IMR-90 (cell line): Measurements from ENCODE around the gene MNAT1. TPM values are rescaled to one million over a fixed set of nuclear protein-coding genes. Genes with fewer than 3 reads are reported as not detected.
"Not testable (repeated sequence)": the region's sequence is repeated elsewhere in the genome, so short reads cannot be mapped to it uniquely, and the experiment has no call there.

Experiments used
- ATAC-seq: fragments of 200-7000 bp; cut with Tn5 transposase; 2 replicates; pipeline ENCODE4 v1.9.1; 2020; ENCODE audit warnings: low read depth, mild to moderate bottlenecking, moderate library complexity
- BruUV-seq: library from RNA; stranded (reverse); fragments of 400-500 nt; replicated peaks from 2 replicates; lab custom pipeline; 2021; lab: Mats Ljungman, UMichigan
- CTCF ChIA-PET: fragments of 300-600 bp; formaldehyde crosslinking; extraction: SDS; loops from one replicate; lab custom pipeline; 2021; ENCODE audit warnings: antibody characterized with exemption; lab: Yijun Ruan, JAX
- POLR2A ChIA-PET: fragments of 300-600 bp; sonication (Branson Sonifier 250); formaldehyde crosslinking; loops from one replicate; lab custom pipeline; 2022; ENCODE audit warnings: antibody characterized with exemption; ENCODE audit not compliant: unreplicated experiment; lab: Charles Lee
- DNase-seq: peaks from one replicate; pipeline ENCODE4 v3.0.0; 2013
- H2AFZ ChIP-seq: replicated peaks from 2 replicates; pipeline ENCODE3; 2013; ENCODE audit warnings: low read length, mild to moderate bottlenecking; ENCODE audit not compliant: poor library complexity
- H2AK5ac ChIP-seq: 2 replicates; pipeline ENCODE4 v1.6.1; 2013; ENCODE audit warnings: low read depth, low read length, inconsistent platforms
- H2AK9ac ChIP-seq: replicated peaks from 2 replicates; pipeline ENCODE3; 2013; ENCODE audit warnings: mild to moderate bottlenecking, low read depth, low read length, moderate library complexity; ENCODE audit not compliant: poor library complexity
- H2BK120ac ChIP-seq: 2 replicates; pipeline ENCODE4 v1.6.1; 2013; ENCODE audit warnings: low read depth, low read length, inconsistent platforms
- H2BK15ac ChIP-seq: 3 replicates; pipeline ENCODE4 v1.6.1; 2013; ENCODE audit warnings: low read depth, low read length, inconsistent platforms
- H2BK20ac ChIP-seq: 2 replicates; pipeline ENCODE4 v1.6.1; 2013; ENCODE audit warnings: low read depth, mild to moderate bottlenecking, inconsistent platforms, low read length, moderate library complexity
- H2BK5ac ChIP-seq: 2 replicates; pipeline ENCODE4 v1.6.1; 2013; ENCODE audit warnings: mild to moderate bottlenecking, low read depth, low read length, inconsistent platforms; ENCODE audit not compliant: poor library complexity, severe bottlenecking
- H3K14ac ChIP-seq: replicated peaks from 2 replicates; pipeline ENCODE4 v1.6.1; 2013; ENCODE audit warnings: low read depth, low read length, inconsistent platforms
- H3K18ac ChIP-seq: 2 replicates; pipeline ENCODE4 v1.6.1; 2013; ENCODE audit warnings: low read depth, low read length, control low read depth
- H3K23ac ChIP-seq: 2 replicates; pipeline ENCODE4 v1.6.1; 2013; ENCODE audit warnings: low read depth, low read length, inconsistent platforms
- H3K27ac ChIP-seq: 2 replicates; pipeline ENCODE4 v1.5.1; 2013; ENCODE audit warnings: mild to moderate bottlenecking, control low read depth, low read length; ENCODE audit not compliant: insufficient read depth
- H3K27me3 ChIP-seq: 2 replicates; pipeline ENCODE4 v1.6.1; 2013; ENCODE audit warnings: low read length; ENCODE audit not compliant: control insufficient read depth, insufficient read depth
- H3K36me3 ChIP-seq: 2 replicates; pipeline ENCODE4 v1.6.1; 2013; ENCODE audit warnings: low read length, mixed read lengths; ENCODE audit not compliant: control insufficient read depth, insufficient read depth
- H3K4ac ChIP-seq: 2 replicates; pipeline ENCODE4 v1.6.1; 2013; ENCODE audit warnings: low read depth, low read length, inconsistent platforms
- H3K4me1 ChIP-seq: 2 replicates; pipeline ENCODE4 v1.6.1; 2013; ENCODE audit warnings: low read length, mixed read lengths; ENCODE audit not compliant: control insufficient read depth, insufficient read depth
- H3K4me2 ChIP-seq: 2 replicates; pipeline ENCODE4 v1.6.1; 2013; ENCODE audit warnings: low read depth, mild to moderate bottlenecking, control low read depth, low read length, moderate library complexity
- H3K4me3 ChIP-seq: 2 replicates; pipeline ENCODE4 v1.5.1; 2013; ENCODE audit warnings: low read depth, mild to moderate bottlenecking, control low read depth, low read length, moderate library complexity; ENCODE audit not compliant: insufficient read depth
- H3K56ac ChIP-seq: 2 replicates; pipeline ENCODE4 v1.6.1; 2013; ENCODE audit warnings: low read length, inconsistent platforms; ENCODE audit not compliant: insufficient read depth; ENCODE audit errors: extremely low read depth
- H3K79me1 ChIP-seq, 2 experiments: 2 replicates each; pipeline ENCODE4 v1.6.1; 2013; ENCODE audit warnings: low read length in 2 of 2, inconsistent platforms in 1 of 2, low read depth in 1 of 2
- H3K9ac ChIP-seq: 2 replicates; pipeline ENCODE4 v1.6.1; 2013; ENCODE audit warnings: low read depth, low read length, control low read depth
- H3K9me1 ChIP-seq: 2 replicates; pipeline ENCODE4 v1.6.1; 2013; ENCODE audit warnings: low read length, inconsistent platforms; ENCODE audit not compliant: insufficient read depth
- H3K9me3 ChIP-seq: 2 replicates; pipeline ENCODE4 v1.6.1; 2013; ENCODE audit warnings: low read length; ENCODE audit not compliant: control insufficient read depth, insufficient read depth
- H4K20me1 ChIP-seq: 2 replicates; pipeline ENCODE4 v1.6.1; 2013; ENCODE audit warnings: low read length, inconsistent platforms; ENCODE audit not compliant: insufficient read depth
- H4K5ac ChIP-seq: 2 replicates; pipeline ENCODE4 v1.6.1; 2013; ENCODE audit warnings: mild to moderate bottlenecking, low read depth, low read length, control low read depth
- H4K8ac ChIP-seq, 2 experiments: 2 replicates each; pipeline ENCODE4 v1.6.1; 2013; ENCODE audit warnings: low read depth in 2 of 2, low read length in 2 of 2, control low read depth in 1 of 2, inconsistent platforms in 1 of 2
- H4K91ac ChIP-seq: 2 replicates; pipeline ENCODE4 v1.6.1; 2013; ENCODE audit warnings: low read depth, low read length, inconsistent platforms; ENCODE audit not compliant: insufficient read depth
- CHD1 ChIP-seq: IDR thresholded peaks from 2 replicates; pipeline ENCODE4 v1.6.1; 2012; ENCODE audit warnings: low read depth, low read length, improper control_type of control experiment
- NFE2L2 ChIP-seq: fragments of 150-350 bp; IDR thresholded peaks from 2 replicates; pipeline ENCODE4 v1.6.1; 2016; ENCODE audit warnings: low read depth, mild to moderate bottlenecking, low read length
- WGBS, 2 experiments: methylation state at CpG; one replicate each; pipeline versions ENCODE4 v1.1.5 to v1.1.7; 2013; ENCODE audit warnings: missing lambda C conversion rate in 2 of 2; ENCODE audit not compliant: insufficient read length in 1 of 2; ENCODE audit errors: extremely low coverage in 2 of 2; 5-methylcytosine and 5-hydroxymethylcytosine counted together
- dilution Hi-C: fragments of 300-500 bp; cut with HindIII; formaldehyde crosslinking; loops from one replicate; pipeline ENCODE4 v1.14.3; 2018; ENCODE audit warnings: low sequenced_read_pairs; ENCODE audit not compliant: unreplicated experiment
- in situ Hi-C: fragments of 300-500 bp; cut with MboI; formaldehyde crosslinking; loops from 3 replicates; pipeline ENCODE4 v1.14.3; 2019; ENCODE audit warnings: low sequenced_read_pairs, inconsistent platforms, mixed read lengths
- intact Hi-C: fragments of 100-400 bp; cut with micrococcal nuclease; formaldehyde crosslinking; loops from 2 replicates; pipeline ENCODE4 v1.10.0; 2022
- polyA plus RNA-seq, 3 experiments: library from polyadenylated mRNA; depleted of rRNA; stranded (reverse); fragments of >200 nt; gene quantifications; 2 replicates each; pipeline ENCODE4 v1.2.3, GENCODE V29; 2012; ENCODE audit warnings: low replicate concordance in 1 of 3
- total RNA-seq: library from RNA; depleted of rRNA; stranded (reverse); fragments of >200 nt; gene quantifications from 2 replicates; pipeline ENCODE4 v1.2.3, GENCODE V29; 2012

MNAT1 gene
- total and polyA plus RNA-seq, 2 of the 4 experiments (the other 2 are of a cell fraction), result 48.2 to 53.0 TPM

DNA sequence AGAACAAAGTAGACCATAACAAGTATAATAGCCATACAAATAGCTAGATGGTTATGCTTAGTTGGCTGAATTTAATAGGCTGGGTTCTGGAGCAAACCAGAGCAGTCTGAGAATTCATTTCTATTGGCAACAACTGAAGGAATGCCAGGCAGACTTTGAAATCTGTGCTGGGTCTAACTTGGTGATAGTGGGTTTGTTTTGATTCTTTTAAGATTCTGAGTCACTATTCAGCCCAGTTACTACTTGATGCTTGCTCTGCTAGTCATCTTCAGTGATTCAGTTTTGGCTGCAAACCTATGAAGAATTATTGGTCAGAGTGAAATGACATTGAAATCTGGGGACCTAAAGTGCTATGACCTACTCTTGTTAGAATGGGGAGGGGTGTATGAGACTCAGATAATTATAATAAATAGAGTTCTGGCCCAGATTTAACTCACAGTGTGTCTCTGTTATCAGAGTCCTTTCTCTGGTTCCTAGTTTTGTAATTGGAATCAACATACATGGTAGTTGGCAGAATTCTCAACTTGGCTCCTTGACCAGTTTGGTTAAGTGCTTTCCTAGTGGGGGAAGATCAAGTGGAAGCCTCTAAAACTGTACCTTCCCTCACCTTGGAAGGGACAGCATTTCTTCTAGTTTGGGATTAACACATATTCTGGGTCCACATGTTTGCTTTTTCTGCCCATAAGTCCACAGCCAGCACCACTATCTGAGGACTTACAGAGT, 43.5 kb downstream of the MNAT1 start (continued):
- no peak for TF ChIP-seq NFE2L2
- TF ChIP-seq CHD1, result no peak

DNA sequence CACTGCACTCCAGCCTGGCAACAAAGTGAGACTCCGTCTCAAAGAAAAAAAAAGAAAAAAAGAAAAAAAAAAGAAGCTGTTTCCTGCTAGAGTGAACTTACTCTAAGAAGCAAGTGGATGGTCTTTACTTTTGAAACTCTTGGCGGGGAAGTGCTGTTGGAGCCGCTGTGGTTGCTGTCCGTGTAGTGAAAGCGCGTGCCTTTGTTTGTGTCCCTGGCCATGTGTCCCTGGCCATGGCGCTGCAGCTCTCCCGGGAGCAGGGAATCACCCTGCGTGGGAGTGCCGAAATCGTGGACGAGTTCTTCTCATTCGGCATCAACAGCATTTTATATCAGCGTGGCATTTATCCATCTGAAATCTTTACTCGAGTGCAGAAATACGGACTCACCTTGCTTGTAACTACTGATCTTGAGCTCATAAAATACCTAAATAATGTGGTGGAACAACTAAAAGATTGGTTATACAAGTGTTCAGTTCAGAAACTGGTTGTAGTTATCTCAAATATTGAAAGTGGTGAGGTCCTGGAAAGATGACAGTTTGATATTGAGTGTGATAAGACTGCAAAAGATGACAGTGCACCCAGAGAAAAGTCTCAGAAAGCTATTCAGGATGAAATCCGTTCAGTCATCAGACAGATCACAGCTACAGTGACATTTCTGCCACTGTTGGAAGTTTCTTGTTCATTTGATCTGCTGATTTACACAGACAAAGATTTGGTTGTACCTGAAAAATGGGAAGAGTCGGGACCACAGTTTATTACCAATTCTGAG, 45.4 kb downstream of the MNAT1 start:
- BruUV-seq, H4K5ac ChIP-seq, H2BK5ac ChIP-seq, dilution Hi-C loops, H3K27ac ChIP-seq, H2AFZ ChIP-seq, H3K9me3 ChIP-seq, H2BK20ac ChIP-seq, H3K4ac ChIP-seq, POLR2A ChIA-PET, in situ Hi-C loops, DNase-seq, H3K27me3 ChIP-seq, H3K4me3 ChIP-seq, H3K14ac ChIP-seq, H3K18ac ChIP-seq, H3K9ac ChIP-seq, H3K9me1 ChIP-seq, H3K4me1 ChIP-seq, H2BK15ac ChIP-seq, H3K23ac ChIP-seq, H4K8ac ChIP-seq, H2AK5ac ChIP-seq, H3K4me2 ChIP-seq, H4K91ac ChIP-seq, H3K56ac ChIP-seq, H3K36me3 ChIP-seq, H2AK9ac ChIP-seq, H2BK120ac ChIP-seq, ATAC-seq, CTCF ChIA-PET: not testable (repeated sequence)
- WGBS, 2 experiments, result 97% methylated on average over 13 of the region's 18 CpGs; no CpG with 5 or more reads in 1 of the 2 experiments
- intact Hi-C loops, result loop anchor here (5.0 kb wide), 1 partner anchor 43 kb away; no protein-coding TSS in a partner anchor
- Histone ChIP-seq H4K20me1 (peaks cover 10% of the 10 kb centered on the region; the same call in 1 of the 2 replicates), H3K79me1 (peaks cover 46 to 60% of the 10 kb centered on the region in 2 experiments)

DNA sequence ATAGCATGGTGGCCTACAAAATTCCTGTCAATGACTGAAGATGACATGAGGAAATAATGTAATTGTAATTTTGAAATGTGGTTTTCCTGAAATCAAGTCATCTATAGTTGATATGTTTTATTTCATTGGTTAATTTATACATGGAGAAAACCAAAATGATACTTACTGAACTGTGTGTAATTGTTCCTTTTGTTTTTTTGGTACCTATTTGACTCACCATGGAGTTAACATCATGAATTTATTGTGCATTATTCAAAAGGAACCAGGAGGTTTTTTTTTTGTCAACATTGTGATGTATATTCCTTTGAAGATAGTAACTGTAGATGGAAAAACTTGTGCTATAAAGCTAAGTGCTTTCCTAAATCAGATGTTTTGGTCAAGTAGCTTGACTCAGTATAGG, 46.0 kb downstream of the MNAT1 start:
- H3K56ac ChIP-seq, H3K9ac ChIP-seq, H2BK5ac ChIP-seq, H3K18ac ChIP-seq, H2AK9ac ChIP-seq, dilution Hi-C loops, H3K23ac ChIP-seq, H4K91ac ChIP-seq, H3K9me3 ChIP-seq, H3K27me3 ChIP-seq, ATAC-seq, H3K4me1 ChIP-seq, H3K4me2 ChIP-seq, H2AK5ac ChIP-seq, H2AFZ ChIP-seq, POLR2A ChIA-PET, H2BK15ac ChIP-seq, H2BK20ac ChIP-seq, BruUV-seq, H4K8ac ChIP-seq, H3K4me3 ChIP-seq, H4K5ac ChIP-seq, in situ Hi-C loops, CTCF ChIA-PET, H3K36me3 ChIP-seq, H2BK120ac ChIP-seq, H3K27ac ChIP-seq, H3K4ac ChIP-seq, intact Hi-C loops, H3K14ac ChIP-seq, H3K9me1 ChIP-seq, DNase-seq: not testable (repeated sequence)
- Histone ChIP-seq H3K79me1 (peaks cover 46 to 65% of the 10 kb centered on the region in 2 experiments), H4K20me1 (peaks cover 10% of the 10 kb centered on the region; the same call in 1 of the 2 replicates)
